SH-SY5Y (cell line): ENCODE measurements around the gene IL17RA.

Experiments used
- GATA2 ChIP-seq: IDR thresholded peaks from 2 replicates; pipeline ENCODE4 v1.6.1; 2011; ENCODE audit warnings: mild to moderate bottlenecking, low read depth, low read length
- GATA3 ChIP-seq: IDR thresholded peaks from 2 replicates; pipeline ENCODE4 v1.6.1; 2011; ENCODE audit warnings: low read depth, mild to moderate bottlenecking, low read length, moderate library complexity

GRCh38 chr22:17043521-17043920 is 41.3 kb upstream of the IL17RA start:
- TF ChIP-seq GATA2: no peak
- TF ChIP-seq GATA3: no peak
